GM19452 (cell line): ENCODE data around the gene SAPCD1.

Experiments
- ATAC-seq: cut with Tn5 transposase; IDR thresholded peaks from one replicate; pipeline ENCODE4 v1.9.1; 2021; ENCODE audit not compliant: unreplicated experiment

SAPCD1 gene

DNA sequence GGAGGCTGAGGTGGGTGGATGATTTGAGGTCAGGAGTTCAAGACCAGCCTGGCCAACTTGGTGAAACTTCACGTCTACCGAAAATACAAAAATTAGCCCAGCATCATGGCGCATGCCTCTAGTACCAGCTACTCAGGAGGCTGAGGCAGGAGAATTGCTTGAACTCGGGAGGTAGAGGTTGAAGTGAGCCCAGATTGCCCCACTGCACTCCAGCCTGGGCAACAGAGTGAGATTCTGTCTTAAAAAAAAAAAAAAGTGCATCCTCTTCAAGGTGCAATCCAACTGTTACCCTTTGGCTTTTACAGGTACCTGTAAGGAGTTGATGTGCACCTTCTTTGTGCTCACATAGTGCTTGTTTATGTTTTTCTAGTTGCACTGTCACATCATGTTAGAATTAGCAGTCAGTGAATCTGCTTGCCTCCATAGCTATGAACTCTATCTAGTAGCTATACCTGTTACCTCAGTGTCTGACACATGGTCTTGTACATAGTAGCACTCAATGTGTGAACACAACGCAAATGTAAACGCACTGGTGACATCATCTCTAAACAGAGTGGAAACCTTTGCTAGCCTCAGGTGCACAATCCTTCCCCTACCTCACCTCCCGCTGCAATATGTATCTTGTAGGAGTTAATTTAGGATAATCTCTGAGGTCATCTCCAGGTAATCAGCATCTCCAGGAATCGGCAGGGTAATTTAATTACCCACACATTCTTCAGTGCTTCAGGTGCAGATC, 13.0 kb upstream of the SAPCD1 start:
- no peak for ATAC-seq

GRCh38 chr6:31750411-31751022, 11.9 kb upstream of the SAPCD1 start:
- ATAC-seq, result no peak

GRCh38 chr6:31752739-31753319, 9.6 kb upstream of the SAPCD1 start:
- no peak for ATAC-seq

DNA sequence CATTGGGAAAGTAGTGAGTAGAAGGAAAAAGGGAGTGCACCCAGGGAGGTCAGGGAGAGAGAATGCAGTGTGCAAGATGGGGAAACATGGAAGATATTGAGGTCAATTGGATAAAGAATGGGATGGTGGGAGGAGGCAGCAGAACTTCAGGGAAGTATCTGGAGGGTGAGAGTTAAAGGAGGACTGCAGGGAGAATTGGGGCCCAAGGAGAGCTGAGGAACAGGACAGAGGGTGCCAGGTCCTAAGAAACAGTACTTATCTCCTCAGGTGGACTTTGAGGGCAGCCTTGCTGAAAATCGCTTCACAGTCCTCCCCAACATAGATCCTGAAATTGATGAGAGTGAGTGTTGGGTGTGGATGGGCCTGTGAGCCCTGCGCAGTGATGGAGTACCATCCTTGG, 4.2 kb upstream of the SAPCD1 start:
- ATAC-seq, result no peak

DNA sequence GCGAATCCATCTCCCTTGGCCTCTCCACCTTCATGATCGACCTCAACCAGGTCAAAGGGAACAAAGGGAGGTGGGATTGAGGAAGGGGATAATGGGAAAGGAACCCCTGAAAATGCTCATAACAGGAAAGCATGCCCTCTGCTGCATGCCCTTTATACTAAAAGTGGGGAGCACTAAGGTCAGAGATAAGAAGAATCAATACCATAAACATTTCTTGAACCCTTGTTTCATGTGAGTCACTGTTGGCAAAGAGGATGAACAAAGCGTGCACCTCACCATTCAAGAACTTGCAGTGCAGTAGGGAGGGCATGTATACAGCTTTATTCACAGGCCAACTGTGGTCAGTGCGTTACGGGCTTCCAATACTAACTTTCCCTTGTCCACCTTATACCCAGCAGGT, 1.7 kb upstream of the SAPCD1 start:
- no peak for ATAC-seq

DNA sequence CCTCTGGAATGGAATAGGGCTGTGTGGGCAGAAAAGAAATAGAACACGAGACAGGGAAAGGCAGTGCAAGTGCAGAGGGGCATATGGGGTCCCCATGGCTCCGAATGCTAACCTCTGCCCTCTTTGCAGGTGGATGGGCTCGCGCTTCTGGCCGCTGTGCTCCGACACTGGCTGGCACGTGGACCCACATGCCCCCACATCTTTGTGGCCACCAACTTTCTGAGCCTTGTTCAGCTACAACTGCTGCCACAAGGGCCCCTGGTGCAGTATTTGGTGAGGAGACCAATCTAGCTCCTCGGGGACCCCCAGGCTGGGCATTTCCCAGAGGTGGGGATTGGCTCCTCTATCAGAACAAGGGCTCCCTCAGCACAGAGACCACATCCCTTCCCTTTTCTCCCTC, 1.1 kb upstream of the SAPCD1 start:
- no peak for ATAC-seq

GRCh38 chr6:31762878-31763618, 592 bp downstream of the SAPCD1 start:
- ATAC-seq, result no peak

GRCh38 chr6:31763619-31763940, 1.1 kb downstream of the SAPCD1 start:
- no peak for ATAC-seq

DNA sequence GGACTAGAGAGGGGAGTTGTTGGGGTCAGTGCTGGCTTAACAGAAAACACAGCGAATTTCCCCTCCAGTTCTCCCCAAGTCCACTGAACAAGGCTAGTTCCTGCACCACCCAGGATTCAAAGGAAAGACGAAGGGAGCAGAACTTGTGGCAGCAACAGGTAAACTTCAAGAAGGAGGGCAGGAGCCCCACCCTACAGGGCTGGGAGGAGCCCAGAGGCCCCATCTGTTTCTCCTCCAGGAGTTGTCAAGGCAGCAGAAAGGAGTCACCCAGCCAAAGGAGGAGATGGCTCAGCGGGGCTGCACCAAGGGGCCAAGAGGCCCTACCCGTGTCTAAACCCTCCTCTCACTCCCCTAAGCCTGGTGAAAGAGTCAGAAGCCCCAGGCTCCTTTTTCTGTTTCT, 1.7 kb downstream of the SAPCD1 start:
- no peak for ATAC-seq

- ATAC-seq, result no peak
Observed at GRCh38 chr6:31765559-31765909, 3.1 kb downstream of the SAPCD1 start.

DNA sequence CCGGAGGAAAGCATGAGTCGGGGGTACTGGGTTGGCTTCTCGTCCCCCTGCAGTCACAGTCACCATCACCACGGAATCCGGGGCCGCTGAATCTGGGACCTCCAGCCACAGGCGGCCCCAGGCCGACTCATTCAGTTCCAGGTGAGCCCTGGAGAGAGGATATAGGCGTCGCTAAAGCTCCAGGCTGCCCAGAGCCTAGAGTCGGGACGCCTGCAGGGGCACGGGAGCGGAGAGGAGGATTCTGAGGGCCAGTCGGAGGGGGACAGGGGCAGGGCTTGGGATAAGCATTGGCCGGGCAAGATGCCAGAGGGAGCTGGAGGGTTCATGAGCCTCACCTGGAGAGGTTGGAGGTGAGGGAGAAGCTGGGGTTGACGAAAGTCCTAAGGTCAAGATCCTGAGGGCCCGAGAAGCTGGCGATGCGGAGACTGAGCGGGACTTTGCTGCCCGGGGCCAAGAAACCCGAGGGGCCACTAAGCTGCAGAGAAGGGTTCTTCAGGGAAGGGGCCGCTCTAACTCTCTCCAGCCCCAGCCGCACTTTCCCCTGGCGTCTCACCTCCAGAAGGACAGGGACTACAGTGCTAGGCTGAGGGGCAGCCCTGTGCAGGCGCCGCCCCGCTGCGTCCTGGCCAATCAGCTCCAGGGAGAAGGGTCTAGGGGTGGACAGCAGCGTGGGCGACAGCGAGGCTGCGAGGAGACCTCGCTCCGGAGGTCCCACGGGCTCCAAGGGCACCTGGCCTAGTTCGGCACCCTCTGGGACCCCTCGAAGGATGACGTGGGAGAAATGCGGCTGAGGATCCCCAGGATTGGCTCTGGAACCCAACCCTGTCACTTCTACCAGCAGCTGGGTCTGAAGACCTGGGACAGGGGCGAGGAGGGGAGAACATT, 3.7 kb downstream of the SAPCD1 start:
- no peak for ATAC-seq

DNA sequence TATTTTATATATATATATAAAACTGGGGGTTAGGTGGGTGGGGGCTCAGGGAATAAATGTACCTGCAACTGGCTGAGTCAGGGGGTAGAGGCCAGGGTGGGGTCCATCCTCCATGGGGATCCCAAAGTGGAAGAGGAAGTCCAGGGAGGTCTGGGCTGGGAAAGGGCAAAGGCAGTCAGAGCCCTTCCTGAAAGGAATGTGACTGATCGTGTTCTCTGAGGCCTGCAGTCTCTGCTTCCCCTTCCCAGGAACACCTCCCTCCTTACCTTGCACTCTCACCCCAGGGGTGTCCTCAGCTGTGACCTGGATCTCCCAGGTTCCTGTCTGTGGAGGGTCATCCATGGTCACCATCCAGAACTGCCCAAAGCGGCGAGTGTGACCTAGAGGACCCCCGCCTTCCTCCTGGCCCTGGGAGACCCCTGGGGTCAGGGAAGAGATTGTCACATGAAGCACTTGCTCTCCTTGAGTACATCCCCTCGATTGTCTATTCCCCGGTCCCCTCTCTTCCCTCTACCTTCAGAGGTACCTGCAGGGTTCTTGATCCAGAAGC, 4.7 kb downstream of the SAPCD1 start:
- ATAC-seq, result no peak

DNA sequence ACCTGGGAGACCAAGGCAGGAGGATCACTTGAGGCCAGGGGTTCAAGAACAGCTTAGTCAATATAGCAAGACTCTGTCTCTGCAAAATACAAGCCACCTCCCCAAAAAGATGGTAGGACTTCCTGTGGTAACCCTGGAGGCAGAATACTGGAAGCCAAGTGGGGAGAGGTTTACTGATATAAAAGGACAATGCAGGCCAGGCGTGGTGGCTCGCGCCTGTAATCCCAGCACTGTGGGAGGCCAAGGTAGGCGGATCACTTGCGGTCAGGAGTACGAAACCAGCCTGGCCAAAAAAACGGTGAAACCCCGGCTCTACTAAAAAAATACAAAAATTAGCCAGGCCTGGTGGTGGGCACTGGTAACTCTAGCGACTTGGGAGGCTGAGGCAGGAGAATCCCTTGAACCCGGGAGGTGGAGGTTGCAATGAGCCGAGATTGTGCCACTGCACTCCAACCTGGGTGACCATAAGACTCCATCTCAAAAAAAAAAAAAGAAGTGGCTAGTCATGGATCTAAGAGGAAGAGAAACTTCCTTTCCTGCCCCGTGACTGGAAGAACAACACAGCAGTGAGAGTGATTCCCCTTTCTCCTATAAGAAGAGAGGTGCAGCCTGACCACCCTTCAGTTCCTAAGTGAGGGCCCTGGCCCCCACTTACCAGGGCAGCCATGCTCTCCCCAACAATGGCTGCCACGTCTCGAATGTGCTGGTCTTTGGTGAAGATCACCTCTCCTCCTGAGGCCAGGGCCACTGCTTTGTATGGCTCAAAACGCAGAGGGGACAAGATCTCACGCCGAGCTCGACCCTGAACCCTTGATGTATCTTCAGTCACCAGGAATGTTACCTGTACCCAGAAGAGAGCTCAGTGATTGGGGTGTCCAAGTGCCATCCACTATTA, 6.2 kb downstream of the SAPCD1 start:
- no peak for ATAC-seq

DNA sequence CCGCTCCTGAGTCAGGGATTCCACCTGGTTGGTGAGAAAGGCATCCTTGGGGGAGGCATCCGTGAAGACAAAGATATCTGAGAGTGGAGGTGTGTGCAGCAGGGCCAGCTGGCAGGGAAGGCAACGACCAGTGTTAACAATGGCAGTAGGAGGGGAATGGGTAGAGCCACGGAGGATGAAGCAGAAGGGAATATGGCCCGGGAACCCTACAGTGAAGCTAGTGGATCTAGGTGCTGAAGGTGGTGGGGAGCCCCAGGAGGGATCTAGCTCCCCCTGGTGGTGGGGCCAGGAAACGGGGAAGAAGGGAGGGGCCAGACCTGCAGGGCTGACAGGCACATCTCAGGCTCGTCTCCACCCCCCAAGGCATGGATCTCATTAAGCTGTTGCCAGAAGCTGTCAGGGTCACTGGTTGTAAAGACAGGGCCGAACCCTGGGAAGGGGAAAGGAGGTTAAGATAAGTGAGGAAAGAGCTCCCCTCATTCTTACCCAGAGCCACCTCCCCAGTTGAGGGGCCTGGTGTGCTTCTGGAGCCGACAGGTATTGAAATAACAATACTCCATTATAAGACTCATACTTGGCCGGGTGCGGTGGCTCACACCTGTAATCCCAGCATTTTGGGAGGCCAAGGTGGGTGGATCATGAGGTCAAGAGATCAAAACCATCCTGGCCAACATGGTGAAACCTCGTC, 7.4 kb downstream of the SAPCD1 start:
- ATAC-seq, result no peak

GRCh38 chr6:31770860-31771259, 8.4 kb downstream of the SAPCD1 start:
- ATAC-seq, result no peak

GRCh38 chr6:31771992-31772358, 9.5 kb downstream of the SAPCD1 start:
- ATAC-seq, result no peak

DNA sequence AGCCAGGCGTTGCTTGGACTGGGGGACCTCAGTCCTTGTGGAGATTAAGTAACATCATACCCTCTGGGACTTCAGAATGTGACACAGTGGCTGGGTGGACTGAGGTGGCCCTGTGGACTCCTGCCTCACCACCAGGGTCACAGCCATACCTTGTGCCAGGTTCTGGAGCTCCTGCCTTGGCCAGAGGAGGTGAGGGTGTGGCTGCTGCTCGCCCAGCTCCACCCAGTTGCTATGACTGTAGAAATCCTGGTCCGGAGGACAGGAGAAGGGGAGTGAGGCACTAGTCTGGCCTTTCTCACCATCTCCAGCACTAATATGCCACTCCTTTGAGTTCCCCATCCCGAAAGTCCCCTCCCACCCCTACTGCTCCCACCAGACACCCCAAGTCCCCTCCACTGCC, 12.7 kb downstream of the SAPCD1 start:
- ATAC-seq, result no peak

GRCh38 chr6:31775633-31776484, 13.4 kb downstream of the SAPCD1 start:
- ATAC-seq, result no peak
